Neural progenitor cell (in vitro differentiated cells): ENCODE measurements around the gene PPP2R5C. TPM values are rescaled to one million over a fixed set of nuclear protein-coding genes. Genes with fewer than 3 reads are reported as not detected.

ENCODE experiments used
- DNase-seq: peaks from one replicate; pipeline ENCODE4 v3.0.0-alpha.2; 2016; ENCODE audit warnings: low spot score
- H2AFZ ChIP-seq: fragments of 200-600 bp; sonication (generic); replicated peaks from 2 replicates; pipeline ENCODE4 v1.6.1; 2016; ENCODE audit warnings: antibody characterized with exemption
- H3F3A ChIP-seq: fragments of 200-600 bp; sonication (generic); 2 replicates; pipeline ENCODE4 v1.6.1; 2016; ENCODE audit warnings: antibody characterized with exemption, low read depth
- H3K27ac ChIP-seq: fragments of 200-600 bp; sonication (generic); 2 replicates; pipeline ENCODE4 v1.5.1; 2016; ENCODE audit warnings: mild to moderate bottlenecking
- H3K27me3 ChIP-seq: fragments of 200-600 bp; sonication (generic); 2 replicates; pipeline ENCODE4 v1.6.1; 2016; ENCODE audit warnings: mild to moderate bottlenecking, moderate library complexity
- H3K36me3 ChIP-seq: fragments of 200-600 bp; sonication (generic); 2 replicates; pipeline ENCODE4 v1.5.1; 2016
- H3K4me1 ChIP-seq: fragments of 200-600 bp; sonication (generic); 2 replicates; pipeline ENCODE4 v1.6.1; 2016; ENCODE audit warnings: mixed run types
- H3K4me2 ChIP-seq: fragments of 200-600 bp; sonication (generic); 2 replicates; pipeline ENCODE4 v1.6.1; 2016
- H3K4me3 ChIP-seq: fragments of 200-600 bp; sonication (generic); 2 replicates; pipeline ENCODE4 v1.5.1; 2016
- H3K79me2 ChIP-seq: fragments of 200-600 bp; sonication (generic); 2 replicates; pipeline ENCODE4 v1.6.1; 2016; ENCODE audit warnings: low read depth
- H3K9ac ChIP-seq: fragments of 200-600 bp; sonication (generic); 2 replicates; pipeline ENCODE4 v1.6.1; 2016
- H3K9me3 ChIP-seq: fragments of 200-600 bp; sonication (generic); 2 replicates; pipeline ENCODE4 v1.5.1; 2016; ENCODE audit warnings: low read depth
- H4K20me1 ChIP-seq: fragments of 200-600 bp; sonication (generic); 2 replicates; pipeline ENCODE4 v1.6.1; 2016; ENCODE audit warnings: low read depth
- H3K27ac Mint-ChIP-seq: 3 replicates; pipeline ENCODE4 v1.8.0; 2021; ENCODE audit warnings: mixed read lengths
- H3K27me3 Mint-ChIP-seq: 2 replicates; pipeline ENCODE4 v1.8.0; 2022; ENCODE audit warnings: low read depth, mild to moderate bottlenecking, inconsistent platforms, moderate library complexity, mixed read lengths; ENCODE audit not compliant: insufficient read depth
- H3K36me3 Mint-ChIP-seq: 3 replicates; pipeline ENCODE4 v1.8.0; 2021; ENCODE audit warnings: mixed read lengths
- H3K4me1 Mint-ChIP-seq: 3 replicates; pipeline ENCODE4 v1.8.0; 2021; ENCODE audit warnings: mixed read lengths
- H3K4me3 Mint-ChIP-seq: 3 replicates; pipeline ENCODE4 v1.8.0; 2021; ENCODE audit warnings: mild to moderate bottlenecking, moderate library complexity, mixed read lengths
- H3K9me3 Mint-ChIP-seq: 3 replicates; pipeline ENCODE4 v1.8.0; 2020; ENCODE audit warnings: mixed read lengths
- CTCF ChIP-seq: fragments of 200-600 bp; sonication (generic); IDR thresholded peaks from 2 replicates; pipeline ENCODE4 v1.5.1; 2017; ENCODE audit warnings: antibody characterized with exemption, mild to moderate bottlenecking
- EZH2 ChIP-seq: fragments of 200-600 bp; sonication (generic); IDR thresholded peaks from 2 replicates; pipeline ENCODE4 v1.6.1; 2017; ENCODE audit warnings: antibody characterized with exemption, mild to moderate bottlenecking, moderate library complexity
- EZH2phosphoT487 ChIP-seq: fragments of 200-600 bp; sonication (generic); IDR thresholded peaks from 2 replicates; pipeline ENCODE4 v1.6.1; 2017; ENCODE audit warnings: antibody characterized with exemption
- total RNA-seq: library from RNA; depleted of rRNA; stranded (reverse); fragments of >200 nt; gene quantifications from 2 replicates; pipeline ENCODE4 v1.2.3, GENCODE V29; 2015; ENCODE audit warnings: low replicate concordance

The PPP2R5C gene
- total RNA-seq, 1 donor from 2014 or later, result 183 TPM

- H3K4me1 Mint-ChIP-seq, result no peaks in the 10 kb centered on the region
- Histone ChIP-seq H2AFZ (no peak overlapping the region), H3K9ac (no peak overlapping the region), H4K20me1 (no peaks in the 10 kb centered on the region), H3K4me3 (no peak overlapping the region), H3K79me2 (no peaks in the 10 kb centered on the region), H3K9me3 (no peaks in the 10 kb centered on the region), H3K27me3 (no peaks in the 10 kb centered on the region), H3K36me3 (peaks cover 4% of the 10 kb centered on the region), H3K4me2 (no peak overlapping the region), H3K4me1 (no peaks in the 10 kb centered on the region), H3F3A (no peaks in the 10 kb centered on the region), H3K27ac (no peak overlapping the region)
- no peaks in the 10 kb centered on the region for H3K9me3 Mint-ChIP-seq
- TF ChIP-seq CTCF (no peak), EZH2phosphoT487 (no peak), EZH2 (no peak)
- DNase-seq, result no peak
- no peak overlapping the region for H3K4me3 Mint-ChIP-seq
- H3K27me3 Mint-ChIP-seq, result peaks cover 2% of the 10 kb centered on the region
- peaks cover 35% of the 10 kb centered on the region for H3K36me3 Mint-ChIP-seq
- no peak overlapping the region for H3K27ac Mint-ChIP-seq
Observed at GRCh38 chr14:101906645-101907044, 145.1 kb downstream of the PPP2R5C start.

- no peak overlapping the region for H3K27ac ChIP-seq
- H3K4me2 ChIP-seq, result no peak overlapping the region
- no peaks in the 10 kb centered on the region for H3K4me1 Mint-ChIP-seq
- no peak overlapping the region for H3K27ac Mint-ChIP-seq
- no peaks in the 10 kb centered on the region for H3K79me2 ChIP-seq
- no peaks in the 10 kb centered on the region for H3K9me3 ChIP-seq
- no peak overlapping the region for H3K4me3 ChIP-seq
- H3K9ac ChIP-seq, result no peak overlapping the region
- H3K4me1 ChIP-seq, result no peaks in the 10 kb centered on the region
- no peaks in the 10 kb centered on the region for H3K9me3 Mint-ChIP-seq
- peaks cover 26% of the 10 kb centered on the region for H3K36me3 Mint-ChIP-seq
- no peak overlapping the region for H2AFZ ChIP-seq
- no peak overlapping the region for H3K4me3 Mint-ChIP-seq
- TF ChIP-seq EZH2phosphoT487 (no peak), EZH2 (no peak), CTCF (no peak)
- peaks cover 4% of the 10 kb centered on the region for H3K36me3 ChIP-seq
- H3K27me3 Mint-ChIP-seq, result peaks cover 2% of the 10 kb centered on the region
- DNase-seq, result no peak
- H3K27me3 ChIP-seq, result no peaks in the 10 kb centered on the region
- no peaks in the 10 kb centered on the region for H3F3A ChIP-seq
- H4K20me1 ChIP-seq, result no peaks in the 10 kb centered on the region
Observed at GRCh38 chr14:101907619-101908018, 146.1 kb downstream of the PPP2R5C start.

- Mint-ChIP-seq H3K4me1 (no peaks in the 10 kb centered on the region), H3K27me3 (no peaks in the 10 kb centered on the region), H3K27ac (no peak overlapping the region), H3K36me3 (peaks cover 23% of the 10 kb centered on the region), H3K4me3 (no peak overlapping the region), H3K9me3 (no peaks in the 10 kb centered on the region)
- H3K27ac ChIP-seq, result no peak overlapping the region
- H3K36me3 ChIP-seq, result peaks cover 8% of the 10 kb centered on the region
- no peak for DNase-seq
- H3K79me2 ChIP-seq, result no peaks in the 10 kb centered on the region
- H3K9me3 ChIP-seq, result no peaks in the 10 kb centered on the region
- H3K4me3 ChIP-seq, result no peak overlapping the region
- no peak for TF ChIP-seq EZH2
- TF ChIP-seq EZH2phosphoT487, result no peak
- no peak for TF ChIP-seq CTCF
- H4K20me1 ChIP-seq, result no peaks in the 10 kb centered on the region
- no peak overlapping the region for H2AFZ ChIP-seq
- H3K4me2 ChIP-seq, result no peak overlapping the region
- H3K27me3 ChIP-seq, result no peaks in the 10 kb centered on the region
- H3F3A ChIP-seq, result no peaks in the 10 kb centered on the region
- H3K9ac ChIP-seq, result no peak overlapping the region
- H3K4me1 ChIP-seq, result no peaks in the 10 kb centered on the region
Observed at GRCh38 chr14:101908795-101909194, 147.3 kb downstream of the PPP2R5C start.
